GM23338 (cell line): ENCODE measurements around the gene KAZN. TPM values are rescaled to one million over a fixed set of nuclear protein-coding genes. Genes with fewer than 3 reads are reported as not detected.

ENCODE experiments used
- ATAC-seq: fragments of 200-7000 bp; cut with Tn5 transposase; 3 replicates; pipeline ENCODE4 v1.9.1; 2020
- DNase-seq: peaks from one replicate; pipeline ENCODE4 v3.0.0-alpha.2; 2015; ENCODE audit warnings: low spot score
- H2AFZ ChIP-seq: fragments of 200-600 bp; sonication (generic); 2 replicates; pipeline ENCODE4 v1.8.0; 2016; ENCODE audit warnings: antibody characterized with exemption, mild to moderate bottlenecking, moderate library complexity
- H3F3A ChIP-seq: fragments of 200-600 bp; sonication (generic); replicated peaks from 2 replicates; pipeline ENCODE4 v1.8.0; 2017; ENCODE audit warnings: antibody characterized with exemption, mixed run types, low read depth
- H3K27ac ChIP-seq: fragments of 200-600 bp; sonication (generic); 2 replicates; pipeline ENCODE4 v1.6.1; 2016; ENCODE audit warnings: low read depth
- H3K27me3 ChIP-seq: fragments of 200-600 bp; sonication (generic); 2 replicates; pipeline ENCODE4 v1.8.0; 2016; ENCODE audit warnings: mild to moderate bottlenecking, mixed run types, moderate library complexity; ENCODE audit not compliant: insufficient read depth
- H3K36me3 ChIP-seq: fragments of 200-600 bp; sonication (generic); 2 replicates; pipeline ENCODE4 v1.8.0; 2016; ENCODE audit warnings: mild to moderate bottlenecking; ENCODE audit not compliant: insufficient read depth
- H3K4me1 ChIP-seq: fragments of 200-600 bp; sonication (generic); 2 replicates; pipeline ENCODE4 v1.8.0; 2016; ENCODE audit warnings: mild to moderate bottlenecking, moderate library complexity; ENCODE audit not compliant: insufficient read depth
- H3K4me2 ChIP-seq: fragments of 200-600 bp; sonication (generic); 2 replicates; pipeline ENCODE4 v1.7.1; 2017; ENCODE audit warnings: mixed run types
- H3K4me3 ChIP-seq: fragments of 200-600 bp; sonication (generic); 2 replicates; pipeline ENCODE4 v1.6.1; 2016; ENCODE audit warnings: mixed run types
- H3K79me2 ChIP-seq: fragments of 200-600 bp; sonication (generic); replicated peaks from 2 replicates; pipeline ENCODE4 v1.8.0; 2017; ENCODE audit warnings: mild to moderate bottlenecking; ENCODE audit not compliant: insufficient read depth
- H3K9me2 ChIP-seq: fragments of 200-600 bp; sonication (generic); 2 replicates; pipeline ENCODE4 v1.8.0; 2017; ENCODE audit not compliant: insufficient read depth
- H4K20me1 ChIP-seq: fragments of 200-600 bp; sonication (generic); replicated peaks from 2 replicates; pipeline ENCODE4 v1.8.0; 2017; ENCODE audit warnings: mild to moderate bottlenecking; ENCODE audit not compliant: insufficient read depth
- H3K27ac Mint-ChIP-seq: 2 replicates; pipeline ENCODE4 v1.8.0; 2020; ENCODE audit warnings: inconsistent platforms, mild to moderate bottlenecking, moderate library complexity, mixed read lengths
- H3K27me3 Mint-ChIP-seq: 3 replicates; pipeline ENCODE4 v1.8.0; 2022; ENCODE audit warnings: low read depth, mild to moderate bottlenecking, moderate library complexity, mixed read lengths, inconsistent platforms; ENCODE audit not compliant: insufficient read depth, poor library complexity
- H3K36me3 Mint-ChIP-seq: 3 replicates; pipeline ENCODE4 v1.8.0; 2021; ENCODE audit warnings: low read depth, mild to moderate bottlenecking, inconsistent platforms, moderate library complexity, mixed read lengths
- H3K4me1 Mint-ChIP-seq: 3 replicates; pipeline ENCODE4 v1.8.0; 2020; ENCODE audit warnings: mild to moderate bottlenecking, inconsistent platforms, mixed read lengths
- H3K4me3 Mint-ChIP-seq: 3 replicates; pipeline ENCODE4 v1.8.0; 2021; ENCODE audit warnings: moderate library complexity, mild to moderate bottlenecking, inconsistent platforms, mixed read lengths
- H3K9me3 Mint-ChIP-seq: 3 replicates; pipeline ENCODE4 v1.8.0; 2020; ENCODE audit warnings: moderate library complexity, mild to moderate bottlenecking, inconsistent platforms, mixed read lengths
- EZH2 ChIP-seq: fragments of 200-600 bp; sonication (generic); IDR thresholded peaks from one replicate; pipeline ENCODE4 v1.8.0; 2017; ENCODE audit warnings: antibody characterized with exemption, mild to moderate bottlenecking, low read depth; ENCODE audit not compliant: unreplicated experiment
- EZH2phosphoT487 ChIP-seq: fragments of 200-600 bp; sonication (generic); IDR thresholded peaks from one replicate; pipeline ENCODE4 v1.8.1; 2018; ENCODE audit warnings: antibody characterized with exemption; ENCODE audit not compliant: unreplicated experiment
- NANOG ChIP-seq: IDR thresholded peaks from 2 replicates; pipeline ENCODE4 v1.6.1; 2016; ENCODE audit warnings: antibody characterized with exemption, borderline replicate concordance
- polyA plus RNA-seq: library from polyadenylated mRNA; unstranded; fragments of >200 nt; fragmentation: Nextera tagmentation; extraction: Ambion mirVana; gene quantifications from 2 replicates; pipeline ENCODE4 v1.2.1, GENCODE V29; 2016
- total RNA-seq: library from RNA; depleted of rRNA; stranded (reverse); fragments of >200 nt; shearing (Covaris generic); gene quantifications from 2 replicates; pipeline ENCODE4 v1.2.3, GENCODE V29; 2014
- TF ChIP-seq, protein P1 (sequence below): IDR thresholded peaks from one replicate; pipeline ENCODE4 v1.6.1; 2018; ENCODE audit warnings: antibody characterized with exemption; ENCODE audit not compliant: unreplicated experiment
- TF ChIP-seq, protein P2 (sequence below), 2 experiments: fragments of 200-600 bp in 1 of 2; sonication (generic) in 1 of 2; conservative IDR thresholded peaks; 2 replicates each; pipeline versions ENCODE4 v1.5.1 to v1.6.1; 2016 to 2017; ENCODE audit warnings: antibody characterized with exemption in 2 of 2, low read depth in 2 of 2, mild to moderate bottlenecking in 2 of 2, moderate library complexity in 1 of 2
- TF ChIP-seq, protein P3 (sequence below): IDR thresholded peaks from 2 replicates; pipeline ENCODE4 v1.6.1; 2016; ENCODE audit warnings: antibody characterized with exemption
- TF ChIP-seq, protein P4 (sequence below): fragments of 250-450 bp; sonication (Bioruptor Pico); IDR thresholded peaks from 2 replicates; pipeline ENCODE4 v1.5.0; 2020; ENCODE audit warnings: mild to moderate bottlenecking, moderate library complexity

Gene KAZN
- total and polyA plus RNA-seq, 2 experiments from 2014 or later = 9.9 to 15.0 TPM

DNA sequence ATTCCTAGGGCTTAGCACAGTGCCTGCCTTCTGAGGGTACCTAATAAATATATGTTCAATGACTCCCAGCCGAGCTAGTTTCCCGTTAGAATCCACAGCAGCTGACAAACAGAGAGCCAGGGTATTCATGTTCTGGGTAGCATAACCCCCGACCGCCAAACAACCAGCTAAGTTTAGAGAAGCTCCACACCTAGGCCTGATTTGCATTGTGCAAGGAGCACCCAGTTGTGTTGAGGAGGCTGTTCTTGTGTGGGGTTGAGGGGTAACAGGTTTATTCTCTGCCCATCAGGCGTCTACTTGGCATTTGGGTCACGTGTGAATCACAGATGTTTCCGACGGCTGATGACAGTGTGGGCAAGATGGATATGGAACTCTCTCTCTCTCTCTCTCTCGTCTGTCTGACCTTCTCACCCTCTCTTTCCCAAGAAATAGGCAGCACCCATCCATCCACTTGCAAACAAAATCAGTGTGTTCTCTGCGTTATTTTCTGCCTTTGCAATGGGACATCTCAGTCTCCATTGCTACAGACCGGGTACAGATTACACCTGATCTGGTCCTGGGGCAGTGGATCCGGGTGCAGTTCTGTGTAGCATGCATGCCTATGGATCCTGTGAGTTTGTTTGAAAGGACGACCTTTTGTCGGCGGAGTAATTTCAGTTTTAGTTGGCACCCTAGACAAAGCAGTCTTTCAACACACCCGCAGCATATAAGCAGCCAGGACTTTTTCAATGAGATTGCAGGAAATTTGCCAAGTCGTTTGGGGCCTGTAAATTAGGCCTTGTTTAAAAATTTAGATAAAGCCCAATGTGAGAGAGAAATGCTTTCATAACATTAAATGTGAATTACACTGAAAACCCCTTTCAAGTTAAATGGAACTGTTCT, 29.4 kb downstream of the KAZN start (continued):
- TF ChIP-seq EZH2phosphoT487 (no peak), EZH2 (no peak)
- TF ChIP-seq, protein P1, sequence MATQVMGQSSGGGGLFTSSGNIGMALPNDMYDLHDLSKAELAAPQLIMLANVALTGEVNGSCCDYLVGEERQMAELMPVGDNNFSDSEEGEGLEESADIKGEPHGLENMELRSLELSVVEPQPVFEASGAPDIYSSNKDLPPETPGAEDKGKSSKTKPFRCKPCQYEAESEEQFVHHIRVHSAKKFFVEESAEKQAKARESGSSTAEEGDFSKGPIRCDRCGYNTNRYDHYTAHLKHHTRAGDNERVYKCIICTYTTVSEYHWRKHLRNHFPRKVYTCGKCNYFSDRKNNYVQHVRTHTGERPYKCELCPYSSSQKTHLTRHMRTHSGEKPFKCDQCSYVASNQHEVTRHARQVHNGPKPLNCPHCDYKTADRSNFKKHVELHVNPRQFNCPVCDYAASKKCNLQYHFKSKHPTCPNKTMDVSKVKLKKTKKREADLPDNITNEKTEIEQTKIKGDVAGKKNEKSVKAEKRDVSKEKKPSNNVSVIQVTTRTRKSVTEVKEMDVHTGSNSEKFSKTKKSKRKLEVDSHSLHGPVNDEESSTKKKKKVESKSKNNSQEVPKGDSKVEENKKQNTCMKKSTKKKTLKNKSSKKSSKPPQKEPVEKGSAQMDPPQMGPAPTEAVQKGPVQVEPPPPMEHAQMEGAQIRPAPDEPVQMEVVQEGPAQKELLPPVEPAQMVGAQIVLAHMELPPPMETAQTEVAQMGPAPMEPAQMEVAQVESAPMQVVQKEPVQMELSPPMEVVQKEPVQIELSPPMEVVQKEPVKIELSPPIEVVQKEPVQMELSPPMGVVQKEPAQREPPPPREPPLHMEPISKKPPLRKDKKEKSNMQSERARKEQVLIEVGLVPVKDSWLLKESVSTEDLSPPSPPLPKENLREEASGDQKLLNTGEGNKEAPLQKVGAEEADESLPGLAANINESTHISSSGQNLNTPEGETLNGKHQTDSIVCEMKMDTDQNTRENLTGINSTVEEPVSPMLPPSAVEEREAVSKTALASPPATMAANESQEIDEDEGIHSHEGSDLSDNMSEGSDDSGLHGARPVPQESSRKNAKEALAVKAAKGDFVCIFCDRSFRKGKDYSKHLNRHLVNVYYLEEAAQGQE = no peak
- TF ChIP-seq, protein P2, sequence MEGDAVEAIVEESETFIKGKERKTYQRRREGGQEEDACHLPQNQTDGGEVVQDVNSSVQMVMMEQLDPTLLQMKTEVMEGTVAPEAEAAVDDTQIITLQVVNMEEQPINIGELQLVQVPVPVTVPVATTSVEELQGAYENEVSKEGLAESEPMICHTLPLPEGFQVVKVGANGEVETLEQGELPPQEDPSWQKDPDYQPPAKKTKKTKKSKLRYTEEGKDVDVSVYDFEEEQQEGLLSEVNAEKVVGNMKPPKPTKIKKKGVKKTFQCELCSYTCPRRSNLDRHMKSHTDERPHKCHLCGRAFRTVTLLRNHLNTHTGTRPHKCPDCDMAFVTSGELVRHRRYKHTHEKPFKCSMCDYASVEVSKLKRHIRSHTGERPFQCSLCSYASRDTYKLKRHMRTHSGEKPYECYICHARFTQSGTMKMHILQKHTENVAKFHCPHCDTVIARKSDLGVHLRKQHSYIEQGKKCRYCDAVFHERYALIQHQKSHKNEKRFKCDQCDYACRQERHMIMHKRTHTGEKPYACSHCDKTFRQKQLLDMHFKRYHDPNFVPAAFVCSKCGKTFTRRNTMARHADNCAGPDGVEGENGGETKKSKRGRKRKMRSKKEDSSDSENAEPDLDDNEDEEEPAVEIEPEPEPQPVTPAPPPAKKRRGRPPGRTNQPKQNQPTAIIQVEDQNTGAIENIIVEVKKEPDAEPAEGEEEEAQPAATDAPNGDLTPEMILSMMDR (conservative IDR thresholded peaks at IDR 0.05; ENCODE audit: low read depth in 2 of 2) = no peak
- TF ChIP-seq, protein P3, sequence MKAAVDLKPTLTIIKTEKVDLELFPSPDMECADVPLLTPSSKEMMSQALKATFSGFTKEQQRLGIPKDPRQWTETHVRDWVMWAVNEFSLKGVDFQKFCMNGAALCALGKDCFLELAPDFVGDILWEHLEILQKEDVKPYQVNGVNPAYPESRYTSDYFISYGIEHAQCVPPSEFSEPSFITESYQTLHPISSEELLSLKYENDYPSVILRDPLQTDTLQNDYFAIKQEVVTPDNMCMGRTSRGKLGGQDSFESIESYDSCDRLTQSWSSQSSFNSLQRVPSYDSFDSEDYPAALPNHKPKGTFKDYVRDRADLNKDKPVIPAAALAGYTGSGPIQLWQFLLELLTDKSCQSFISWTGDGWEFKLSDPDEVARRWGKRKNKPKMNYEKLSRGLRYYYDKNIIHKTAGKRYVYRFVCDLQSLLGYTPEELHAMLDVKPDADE = no peak

DNA sequence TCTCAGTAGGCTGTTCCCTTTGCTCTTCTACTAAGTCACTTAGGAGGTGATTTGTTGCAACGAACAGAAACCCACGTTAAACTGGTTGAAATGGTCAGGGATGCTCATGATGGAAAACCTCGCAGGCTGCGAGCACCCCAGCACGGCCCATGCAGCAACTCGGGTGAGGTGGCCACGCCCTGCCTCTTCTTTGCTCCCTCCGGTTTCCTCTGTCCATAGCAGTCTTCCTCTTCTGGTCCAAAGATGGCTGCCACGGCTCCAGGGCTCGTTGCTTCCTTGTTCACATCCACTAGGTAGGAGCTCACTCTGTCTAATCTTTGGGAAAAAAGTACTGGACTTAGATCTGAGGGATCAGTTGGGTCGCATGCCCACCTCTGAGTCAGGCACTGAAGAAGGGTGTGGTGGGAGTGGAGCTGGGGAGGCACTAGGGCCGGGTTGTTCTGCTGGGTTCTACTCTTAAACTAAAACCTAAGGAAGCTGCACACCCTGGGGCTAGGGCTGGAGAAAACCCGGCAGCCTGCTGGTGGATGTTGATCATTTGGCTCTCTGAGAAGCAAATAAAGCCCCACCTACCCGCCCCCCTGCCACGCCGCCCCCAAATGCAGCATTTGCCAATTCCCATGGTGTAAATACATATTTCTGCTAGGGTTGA, 31.0 kb downstream of the KAZN start:
- Histone ChIP-seq H4K20me1 (no peaks in the 10 kb centered on the region; the same call in 1 of the 2 replicates), H3K4me1 (peaks cover 27% of the 10 kb centered on the region), H2AFZ (no peak overlapping the region), H3K4me3 (no peak overlapping the region), H3K9me2 (no peaks in the 10 kb centered on the region), H3K27ac (no peak overlapping the region), H3K4me2 (no peak overlapping the region), H3K79me2 (peaks cover 23% of the 10 kb centered on the region; the same call in 1 of the 2 replicates), H3K27me3 (no peaks in the 10 kb centered on the region), H3K36me3 (no peaks in the 10 kb centered on the region), H3F3A (no peaks in the 10 kb centered on the region; the same call in 1 of the 2 replicates)
- DNase-seq = no peak
- H3K27me3 Mint-ChIP-seq = peaks cover 3% of the 10 kb centered on the region
- no peaks in the 10 kb centered on the region for H3K9me3 Mint-ChIP-seq
- H3K36me3 Mint-ChIP-seq = no peaks in the 10 kb centered on the region
- no peak overlapping the region for H3K4me3 Mint-ChIP-seq
- H3K4me1 Mint-ChIP-seq = peaks cover 23% of the 10 kb centered on the region
- ATAC-seq = no peak
- no peak overlapping the region for H3K27ac Mint-ChIP-seq
- TF ChIP-seq NANOG (no peak), EZH2 (no peak)
- TF ChIP-seq, protein P4, sequence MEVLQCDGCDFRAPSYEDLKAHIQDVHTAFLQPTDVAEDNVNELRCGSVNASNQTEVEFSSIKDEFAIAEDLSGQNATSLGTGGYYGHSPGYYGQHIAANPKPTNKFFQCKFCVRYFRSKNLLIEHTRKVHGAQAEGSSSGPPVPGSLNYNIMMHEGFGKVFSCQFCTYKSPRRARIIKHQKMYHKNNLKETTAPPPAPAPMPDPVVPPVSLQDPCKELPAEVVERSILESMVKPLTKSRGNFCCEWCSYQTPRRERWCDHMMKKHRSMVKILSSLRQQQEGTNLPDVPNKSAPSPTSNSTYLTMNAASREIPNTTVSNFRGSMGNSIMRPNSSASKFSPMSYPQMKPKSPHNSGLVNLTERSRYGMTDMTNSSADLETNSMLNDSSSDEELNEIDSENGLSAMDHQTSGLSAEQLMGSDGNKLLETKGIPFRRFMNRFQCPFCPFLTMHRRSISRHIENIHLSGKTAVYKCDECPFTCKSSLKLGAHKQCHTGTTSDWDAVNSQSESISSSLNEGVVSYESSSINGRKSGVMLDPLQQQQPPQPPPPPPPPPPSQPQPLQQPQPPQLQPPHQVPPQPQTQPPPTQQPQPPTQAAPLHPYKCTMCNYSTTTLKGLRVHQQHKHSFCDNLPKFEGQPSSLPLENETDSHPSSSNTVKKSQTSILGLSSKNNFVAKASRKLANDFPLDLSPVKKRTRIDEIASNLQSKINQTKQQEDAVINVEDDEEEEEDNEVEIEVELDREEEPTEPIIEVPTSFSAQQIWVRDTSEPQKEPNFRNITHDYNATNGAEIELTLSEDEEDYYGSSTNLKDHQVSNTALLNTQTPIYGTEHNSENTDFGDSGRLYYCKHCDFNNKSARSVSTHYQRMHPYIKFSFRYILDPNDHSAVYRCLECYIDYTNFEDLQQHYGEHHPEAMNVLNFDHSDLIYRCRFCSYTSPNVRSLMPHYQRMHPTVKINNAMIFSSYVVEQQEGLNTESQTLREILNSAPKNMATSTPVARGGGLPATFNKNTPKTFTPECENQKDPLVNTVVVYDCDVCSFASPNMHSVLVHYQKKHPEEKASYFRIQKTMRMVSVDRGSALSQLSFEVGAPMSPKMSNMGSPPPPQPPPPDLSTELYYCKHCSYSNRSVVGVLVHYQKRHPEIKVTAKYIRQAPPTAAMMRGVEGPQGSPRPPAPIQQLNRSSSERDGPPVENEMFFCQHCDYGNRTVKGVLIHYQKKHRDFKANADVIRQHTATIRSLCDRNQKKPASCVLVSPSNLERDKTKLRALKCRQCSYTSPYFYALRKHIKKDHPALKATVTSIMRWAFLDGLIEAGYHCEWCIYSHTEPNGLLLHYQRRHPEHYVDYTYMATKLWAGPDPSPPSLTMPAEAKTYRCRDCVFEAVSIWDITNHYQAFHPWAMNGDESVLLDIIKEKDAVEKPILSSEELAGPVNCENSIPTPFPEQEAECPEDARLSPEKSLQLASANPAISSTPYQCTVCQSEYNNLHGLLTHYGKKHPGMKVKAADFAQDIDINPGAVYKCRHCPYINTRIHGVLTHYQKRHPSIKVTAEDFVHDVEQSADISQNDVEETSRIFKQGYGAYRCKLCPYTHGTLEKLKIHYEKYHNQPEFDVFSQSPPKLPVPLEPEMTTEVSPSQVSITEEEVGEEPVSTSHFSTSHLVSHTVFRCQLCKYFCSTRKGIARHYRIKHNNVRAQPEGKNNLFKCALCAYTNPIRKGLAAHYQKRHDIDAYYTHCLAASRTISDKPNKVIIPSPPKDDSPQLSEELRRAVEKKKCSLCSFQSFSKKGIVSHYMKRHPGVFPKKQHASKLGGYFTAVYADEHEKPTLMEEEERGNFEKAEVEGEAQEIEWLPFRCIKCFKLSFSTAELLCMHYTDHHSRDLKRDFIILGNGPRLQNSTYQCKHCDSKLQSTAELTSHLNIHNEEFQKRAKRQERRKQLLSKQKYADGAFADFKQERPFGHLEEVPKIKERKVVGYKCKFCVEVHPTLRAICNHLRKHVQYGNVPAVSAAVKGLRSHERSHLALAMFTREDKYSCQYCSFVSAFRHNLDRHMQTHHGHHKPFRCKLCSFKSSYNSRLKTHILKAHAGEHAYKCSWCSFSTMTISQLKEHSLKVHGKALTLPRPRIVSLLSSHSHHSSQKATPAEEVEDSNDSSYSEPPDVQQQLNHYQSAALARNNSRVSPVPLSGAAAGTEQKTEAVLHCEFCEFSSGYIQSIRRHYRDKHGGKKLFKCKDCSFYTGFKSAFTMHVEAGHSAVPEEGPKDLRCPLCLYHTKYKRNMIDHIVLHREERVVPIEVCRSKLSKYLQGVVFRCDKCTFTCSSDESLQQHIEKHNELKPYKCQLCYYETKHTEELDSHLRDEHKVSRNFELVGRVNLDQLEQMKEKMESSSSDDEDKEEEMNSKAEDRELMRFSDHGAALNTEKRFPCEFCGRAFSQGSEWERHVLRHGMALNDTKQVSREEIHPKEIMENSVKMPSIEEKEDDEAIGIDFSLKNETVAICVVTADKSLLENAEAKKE = no peak
- TF ChIP-seq, protein P3 = no peak
